ENCODE data around the gene PRF1.

The PRF1 gene

GRCh38 chr10:70578371-70578947, 24.1 kb downstream of the PRF1 start:
- Histone ChIP-seq H3K4me3 (replicated peaks; ENCODE audit: insufficient read depth, low read length) (no peak overlapping the region), H3K27ac (replicated peaks) (peak overlapping the region; percentile 74), H3K27me3 (ENCODE audit: insufficient read depth, poor library complexity, severe bottlenecking) (no peaks in the 10 kb centered on the region)
- TF ChIP-seq SPI1 (IDR thresholded peaks at IDR 0.05; ENCODE audit: borderline replicate concordance, low read depth) (no peak; the same call in 1 of the 2 replicates), REST (IDR thresholded peaks at IDR 0.05; ENCODE audit: insufficient replicate concordance, low read depth) (no peak), GABPA (IDR thresholded peaks at IDR 0.05; ENCODE audit: low read depth) (no peak), POLR2AphosphoS5 (IDR thresholded peaks at IDR 0.05; ENCODE audit: low read depth) (no peak), CTCF (IDR thresholded peaks at IDR 0.05; ENCODE audit: insufficient read depth, low read length) (no peak)
- peak in 1 of 2 experiments; percentile 35 for DNase-seq (ENCODE audit: low read depth in 1 of 2, low spot score in 1 of 2)

- DNase-seq (ENCODE audit: low read depth in 1 of 2, low spot score in 1 of 2) = no peak
- TF ChIP-seq POLR2AphosphoS5 (IDR thresholded peaks at IDR 0.05; ENCODE audit: low read depth) = no peak
- TF ChIP-seq SPI1 (IDR thresholded peaks at IDR 0.05; ENCODE audit: borderline replicate concordance, low read depth) = no peak
- no peak for TF ChIP-seq REST (IDR thresholded peaks at IDR 0.05; ENCODE audit: insufficient replicate concordance, low read depth)
- no peak for TF ChIP-seq GABPA (IDR thresholded peaks at IDR 0.05; ENCODE audit: low read depth)
- no peak for TF ChIP-seq CTCF (IDR thresholded peaks at IDR 0.05; ENCODE audit: insufficient read depth, low read length)
- Histone ChIP-seq H3K4me3 (replicated peaks; ENCODE audit: insufficient read depth, low read length) (no peak overlapping the region), H3K27ac (replicated peaks) (peak overlapping the region; percentile 74), H3K27me3 (ENCODE audit: insufficient read depth, poor library complexity, severe bottlenecking) (no peaks in the 10 kb centered on the region)
These were observed 25.6 kb downstream of the PRF1 start for GRCh38 chr10:70576803-70577517.

GRCh38 chr10:70575874-70576802, 26.4 kb downstream of the PRF1 start:
- Histone ChIP-seq H3K27me3 (ENCODE audit: insufficient read depth, poor library complexity, severe bottlenecking) (no peaks in the 10 kb centered on the region), H3K27ac (replicated peaks) (peak overlapping the region; percentile 74), H3K4me3 (replicated peaks; ENCODE audit: insufficient read depth, low read length) (no peak overlapping the region)
- TF ChIP-seq REST (IDR thresholded peaks at IDR 0.05; ENCODE audit: insufficient replicate concordance, low read depth) (no peak), SPI1 (IDR thresholded peaks at IDR 0.05; ENCODE audit: borderline replicate concordance, low read depth) (peak; percentile 38; the same call in 1 of the 2 replicates), CTCF (IDR thresholded peaks at IDR 0.05; ENCODE audit: insufficient read depth, low read length) (no peak), GABPA (IDR thresholded peaks at IDR 0.05; ENCODE audit: low read depth) (no peak; the same call in 1 of the 2 replicates), POLR2AphosphoS5 (IDR thresholded peaks at IDR 0.05; ENCODE audit: low read depth) (peak; percentile 67)
- peak; percentile 92 to 96 for DNase-seq (ENCODE audit: low read depth in 1 of 2, low spot score in 1 of 2)

Measured in HL-60 (cell line).